ACC112 (cell line): ENCODE results near the gene STX10.
A peak's percentile ranks its signal among the peaks of the same experiment; 100 is the strongest.
"Not testable (repeated sequence)": the region's sequence is repeated elsewhere in the genome, so short reads cannot be mapped to it uniquely, and the experiment has no call there.

Experiments
- H2AFZ ChIP-seq: fragments of 200-600 bp; sonication (generic); one replicate; pipeline ENCODE4 v1.6.0; 2017; ENCODE audit warnings: antibody characterized with exemption, low read length; ENCODE audit not compliant: unreplicated experiment
- H3K27ac ChIP-seq: fragments of 200-600 bp; sonication (generic); 2 replicates; pipeline ENCODE4 v1.5.1; 2014; ENCODE audit warnings: low read depth, mild to moderate bottlenecking, antibody characterized with exemption, low read length, moderate library complexity
- H3K27me3 ChIP-seq: fragments of 200-600 bp; sonication (generic); 2 replicates; pipeline ENCODE4 v1.6.1; 2014; ENCODE audit warnings: mild to moderate bottlenecking, antibody characterized with exemption, low read length, moderate library complexity, mixed read lengths; ENCODE audit not compliant: insufficient read depth
- H3K36me3 ChIP-seq: fragments of 200-600 bp; sonication (generic); 2 replicates; pipeline ENCODE4 v1.6.1; 2016; ENCODE audit warnings: mild to moderate bottlenecking, antibody characterized with exemption, low read length, moderate library complexity, mixed read lengths; ENCODE audit not compliant: insufficient read depth
- H3K4me1 ChIP-seq: fragments of 200-600 bp; sonication (generic); one replicate; pipeline ENCODE4 v1.6.1; 2016; ENCODE audit warnings: low read length, mixed read lengths; ENCODE audit not compliant: insufficient read depth, unreplicated experiment, control insufficient read depth
- H3K4me3 ChIP-seq: fragments of 200-600 bp; sonication (generic); 2 replicates; pipeline ENCODE4 v1.5.1; 2014; ENCODE audit warnings: mild to moderate bottlenecking, low read depth, low read length
- H3K79me2 ChIP-seq: fragments of 200-600 bp; sonication (generic); one replicate; pipeline ENCODE4 v1.6.0; 2016; ENCODE audit warnings: low read length; ENCODE audit not compliant: control insufficient read depth, unreplicated experiment, insufficient read depth

The STX10 gene

GRCh38 chr19:13150187-13150930 is at the start of gene STX10, which contains the start of gene IER2:
TSS of gene STX10 (minus strand) at chr19:13150375. CDS start at chr19:13150173, 202 bp downstream.
TSS of gene IER2 (plus strand) at chr19:13150411. CDS start at chr19:13153187, 2,776 bp downstream.
- Histone ChIP-seq H3K27ac (peak within 1 kb of the TSS; percentile 89), H3K27me3 (no peaks in the 10 kb centered on the region), H3K4me3 (peak within 1 kb of the TSS; percentile 95), H3K79me2 (peaks cover 36% of the 10 kb centered on the region), H3K4me1 (peaks cover 4% of the 10 kb centered on the region), H3K36me3 (peaks cover 9% of the 10 kb centered on the region; the same call in 1 of the 2 replicates), H2AFZ (peak within 1 kb of the TSS; percentile 53)

GRCh38 chr19:13198634-13199033 is 48.5 kb upstream of the STX10 start:
- H3K27me3 ChIP-seq, result no peaks in the 10 kb centered on the region
- no peaks in the 10 kb centered on the region for H3K4me1 ChIP-seq

GRCh38 chr19:13195678-13196077 is 45.5 kb upstream of the STX10 start:
- Histone ChIP-seq H3K79me2 (no peaks in the 10 kb centered on the region), H3K4me1 (no peaks in the 10 kb centered on the region), H2AFZ (no peak overlapping the region), H3K27ac (no peak overlapping the region), H3K4me3 (no peak overlapping the region), H3K27me3 (no peaks in the 10 kb centered on the region), H3K36me3 (no peaks in the 10 kb centered on the region)

More at GRCh38 chr19:13198634-13199033, 48.5 kb upstream of the STX10 start:
- H3K27ac ChIP-seq, result no peak overlapping the region
- H3K36me3 ChIP-seq, result no peaks in the 10 kb centered on the region
- no peak overlapping the region for H3K4me3 ChIP-seq
- no peaks in the 10 kb centered on the region for H3K79me2 ChIP-seq
- H2AFZ ChIP-seq, result no peak overlapping the region

GRCh38 chr19:13190781-13191540 is 40.8 kb upstream of the STX10 start:
- no peak overlapping the region for H3K27ac ChIP-seq
- no peak overlapping the region for H3K4me3 ChIP-seq
- H3K36me3 ChIP-seq, result no peaks in the 10 kb centered on the region
- no peak overlapping the region for H2AFZ ChIP-seq
- no peaks in the 10 kb centered on the region for H3K79me2 ChIP-seq
- no peaks in the 10 kb centered on the region for H3K27me3 ChIP-seq
- no peaks in the 10 kb centered on the region for H3K4me1 ChIP-seq

GRCh38 chr19:13189600-13189999 is 39.4 kb upstream of the STX10 start:
- H3K27me3 ChIP-seq, result no peaks in the 10 kb centered on the region
- H3K4me3 ChIP-seq, result no peak overlapping the region
- H3K79me2 ChIP-seq, result no peaks in the 10 kb centered on the region
- H2AFZ ChIP-seq, result no peak overlapping the region
- H3K27ac ChIP-seq, result no peak overlapping the region
- no peaks in the 10 kb centered on the region for H3K36me3 ChIP-seq
- no peaks in the 10 kb centered on the region for H3K4me1 ChIP-seq

- Histone ChIP-seq H3K36me3 (no peaks in the 10 kb centered on the region), H3K4me1 (no peaks in the 10 kb centered on the region), H3K79me2 (no peaks in the 10 kb centered on the region), H2AFZ (no peak overlapping the region), H3K4me3 (no peak overlapping the region), H3K27me3 (no peaks in the 10 kb centered on the region), H3K27ac (no peak overlapping the region)
Observed at GRCh38 chr19:13187419-13187818, 37.2 kb upstream of the STX10 start.

- H3K27ac ChIP-seq, result not testable (repeated sequence)
Observed at GRCh38 chr19:13186688-13187087, 36.5 kb upstream of the STX10 start.

GRCh38 chr19:13185763-13186657 is 35.8 kb upstream of the STX10 start:
- not testable (repeated sequence) for H3K27ac ChIP-seq

More at GRCh38 chr19:13186688-13187087, 36.5 kb upstream of the STX10 start:
- H3K4me3 ChIP-seq, H3K27me3 ChIP-seq, H2AFZ ChIP-seq, H3K4me1 ChIP-seq, H3K36me3 ChIP-seq, H3K79me2 ChIP-seq: not testable (repeated sequence)

GRCh38 chr19:13184926-13185325 is 34.8 kb upstream of the STX10 start:
- not testable (repeated sequence) for H3K36me3 ChIP-seq, H3K79me2 ChIP-seq, H3K4me1 ChIP-seq, H3K27ac ChIP-seq, H3K27me3 ChIP-seq, H3K4me3 ChIP-seq, H2AFZ ChIP-seq

More at GRCh38 chr19:13185763-13186657, 35.8 kb upstream of the STX10 start:
- H3K27me3 ChIP-seq, H2AFZ ChIP-seq, H3K79me2 ChIP-seq, H3K4me3 ChIP-seq, H3K4me1 ChIP-seq, H3K36me3 ChIP-seq: not testable (repeated sequence)

- no peak overlapping the region for H3K4me3 ChIP-seq
- H3K4me1 ChIP-seq, result no peaks in the 10 kb centered on the region
- H2AFZ ChIP-seq, result peak overlapping the region; percentile 37
- no peaks in the 10 kb centered on the region for H3K36me3 ChIP-seq
- no peak overlapping the region for H3K27ac ChIP-seq
- no peaks in the 10 kb centered on the region for H3K27me3 ChIP-seq
- no peaks in the 10 kb centered on the region for H3K79me2 ChIP-seq
Observed at GRCh38 chr19:13181747-13182388, 31.7 kb upstream of the STX10 start.
